ENCODE measurements around the gene TCAP. TPM values are rescaled to one million over a fixed set of nuclear protein-coding genes. Genes with fewer than 3 reads are reported as not detected.
A peak's percentile ranks its signal among the peaks of the same experiment; 100 is the strongest.

Gene TCAP
- polyA plus RNA-seq, 12 donors = 67.9 to 455 (median 247) TPM; not detected in 1

GRCh38 chr17:39627712-39628516 is 37.2 kb upstream of the TCAP start:
- no peak for DNase-seq

GRCh38 chr17:39628655-39629493 is 36.3 kb upstream of the TCAP start:
- no peak for DNase-seq

GRCh38 chr17:39629494-39629880 is 35.7 kb upstream of the TCAP start:
- DNase-seq = no peak

GRCh38 chr17:39629898-39630297 is 35.3 kb upstream of the TCAP start:
- no peak for DNase-seq

- DNase-seq = no peak
These were observed 33.7 kb upstream of the TCAP start for GRCh38 chr17:39631403-39631802.

- no peak for DNase-seq
These were observed 32.8 kb upstream of the TCAP start for GRCh38 chr17:39632153-39632941.

- no peak for DNase-seq
These were observed 31.5 kb upstream of the TCAP start for GRCh38 chr17:39633570-39634183.

- DNase-seq = no peak
These were observed 30.7 kb upstream of the TCAP start for GRCh38 chr17:39634384-39634871.

GRCh38 chr17:39635614-39636176 is 29.5 kb upstream of the TCAP start:
- DNase-seq = no peak

- no peak for DNase-seq
These were observed 28.6 kb upstream of the TCAP start for GRCh38 chr17:39636587-39636926.

- DNase-seq = peak; percentile 92
These were observed 28.0 kb upstream of the TCAP start, which contains the start of gene STARD3 for GRCh38 chr17:39636927-39637736. Gene STARD3 (plus strand): TSS chr17:39637144. CDS start chr17:39653532, 16,388 bp downstream.

GRCh38 chr17:39638317-39638716 is 26.8 kb upstream of the TCAP start:
- DNase-seq = no peak

- DNase-seq = no peak
These were observed 26.1 kb upstream of the TCAP start for GRCh38 chr17:39639043-39639442.

GRCh38 chr17:39639566-39640458 is 25.3 kb upstream of the TCAP start:
- no peak for DNase-seq

GRCh38 chr17:39640591-39641031 is 24.5 kb upstream of the TCAP start:
- DNase-seq = no peak

GRCh38 chr17:39641097-39641496 is 24.1 kb upstream of the TCAP start:
- no peak for DNase-seq

- no peak for DNase-seq
These were observed 23.3 kb upstream of the TCAP start for GRCh38 chr17:39641883-39642282.

- no peak for DNase-seq
These were observed 22.7 kb upstream of the TCAP start for GRCh38 chr17:39642291-39643074.

Data from muscle of arm (tissue), 12 donors.